HG02588 (cell line): ENCODE measurements around the gene SLCO3A1.
A peak's percentile ranks its signal among the peaks of the same experiment; 100 is the strongest.

ENCODE experiments used
- ATAC-seq: cut with Tn5 transposase; IDR thresholded peaks from one replicate; pipeline ENCODE4 v1.9.1; 2021; ENCODE audit warnings: mild to moderate bottlenecking, moderate library complexity; ENCODE audit not compliant: unreplicated experiment

SLCO3A1 gene

GRCh38 chr15:91853511-91853947 is at the start of gene SLCO3A1:
Gene SLCO3A1 (plus strand): TSS chr15:91853708.
- peak; percentile 24 for ATAC-seq

GRCh38 chr15:91807122-91807521 is 46.4 kb upstream of the SLCO3A1 start:
- no peak for ATAC-seq

- no peak for ATAC-seq
Observed at GRCh38 chr15:91813924-91814323, 39.6 kb upstream of the SLCO3A1 start.

GRCh38 chr15:91816942-91817341 is 36.6 kb upstream of the SLCO3A1 start:
- no peak for ATAC-seq

GRCh38 chr15:91821458-91821857 is 32.0 kb upstream of the SLCO3A1 start:
- ATAC-seq = no peak

GRCh38 chr15:91824256-91824655 is 29.3 kb upstream of the SLCO3A1 start:
- no peak for ATAC-seq

- no peak for ATAC-seq
Observed at GRCh38 chr15:91826443-91826842, 27.1 kb upstream of the SLCO3A1 start.

- ATAC-seq = no peak
Observed at GRCh38 chr15:91833056-91833455, 20.5 kb upstream of the SLCO3A1 start.

GRCh38 chr15:91839867-91840266 is 13.6 kb upstream of the SLCO3A1 start:
- no peak for ATAC-seq

- no peak for ATAC-seq
Observed at GRCh38 chr15:91841861-91842260, 11.6 kb upstream of the SLCO3A1 start.

- no peak for ATAC-seq
Observed at GRCh38 chr15:91844341-91844740, 9.2 kb upstream of the SLCO3A1 start.

GRCh38 chr15:91844928-91845327 is 8.6 kb upstream of the SLCO3A1 start:
- ATAC-seq = no peak

- ATAC-seq = no peak
Observed at GRCh38 chr15:91845720-91846119, 7.8 kb upstream of the SLCO3A1 start.

- ATAC-seq = no peak
Observed at GRCh38 chr15:91849180-91849579, 4.3 kb upstream of the SLCO3A1 start.

GRCh38 chr15:91849749-91850161 is 3.8 kb upstream of the SLCO3A1 start:
- ATAC-seq = no peak

GRCh38 chr15:91852741-91853510 is 582 bp upstream of the SLCO3A1 start:
- ATAC-seq = peak; percentile 45

- ATAC-seq = no peak
Observed at GRCh38 chr15:91853948-91854638, 585 bp downstream of the SLCO3A1 start.

- no peak for ATAC-seq
Observed at GRCh38 chr15:91854639-91854990, 1.1 kb downstream of the SLCO3A1 start.

- ATAC-seq = no peak
Observed at GRCh38 chr15:91855241-91855640, 1.7 kb downstream of the SLCO3A1 start.

- no peak for ATAC-seq
Observed at GRCh38 chr15:91855684-91856489, 2.4 kb downstream of the SLCO3A1 start.

GRCh38 chr15:91857224-91857585 is 3.7 kb downstream of the SLCO3A1 start:
- ATAC-seq = no peak

- peak; percentile 39 for ATAC-seq
Observed at GRCh38 chr15:91857772-91858171, 4.3 kb downstream of the SLCO3A1 start.
